ENCODE data around the gene PPIL6. TPM values are rescaled to one million over a fixed set of nuclear protein-coding genes. Genes with fewer than 3 reads are reported as not detected.

The PPIL6 gene
- total and polyA plus RNA-seq, 5 donors: 2.2 to 6.8 (median 3.7) TPM

DNA sequence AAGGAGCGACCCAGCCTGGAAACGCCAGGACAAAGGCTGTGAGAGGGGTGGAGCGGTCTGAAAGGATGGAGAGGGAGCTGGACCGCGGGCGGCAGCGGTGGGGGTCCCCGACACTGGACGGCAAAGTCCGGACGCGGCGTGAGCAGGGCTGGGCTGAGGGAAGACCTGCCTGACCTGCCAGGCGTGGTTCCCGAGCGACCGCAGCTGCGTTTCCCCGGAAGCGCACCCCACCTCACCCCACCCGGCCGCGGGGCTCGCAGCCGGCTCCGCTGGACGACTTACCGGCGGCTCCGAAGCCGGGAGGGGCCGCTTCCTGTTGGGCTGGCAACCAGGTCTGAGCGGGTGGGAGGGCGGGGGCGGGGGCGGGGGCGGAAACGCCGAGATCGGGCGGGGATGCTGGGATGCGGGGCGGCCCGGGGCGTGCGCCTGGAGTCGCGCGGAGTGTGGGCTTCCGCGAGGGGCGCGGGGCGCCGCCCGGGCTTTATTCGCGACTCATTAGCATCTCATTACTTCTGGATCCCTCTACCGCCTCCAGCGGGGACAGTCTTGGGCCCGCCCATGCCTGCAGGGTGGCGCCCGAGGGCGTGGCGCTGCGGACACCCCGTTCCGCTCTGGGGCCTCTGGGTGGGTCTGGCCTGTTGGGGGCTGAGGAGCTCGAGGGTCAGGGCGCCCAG, 15.1 kb upstream of the PPIL6 start, which contains the start of gene MICAL1:
Gene MICAL1, minus strand, starts transcription at position 336 of the 674 bp plus-strand sequence. CDS start 1,576 bp downstream, outside the sequence.
- intact Hi-C loops (cut with DNase I): no loop called here
- Histone ChIP-seq H3K4me1 (ENCODE audit: control insufficient read depth, insufficient read depth, low read length) (no peaks in the 10 kb centered on the region), H3K27me3 (ENCODE audit: control insufficient read depth, insufficient read depth) (no peaks in the 10 kb centered on the region), H3K27ac (ENCODE audit: low read length) (peak within 1 kb of the TSS; percentile 3), H3K9me3 (ENCODE audit: control insufficient read depth, low read length) (no peaks in the 10 kb centered on the region), H3K4me3 (ENCODE audit: low read length) (peak within 1 kb of the TSS; percentile 56)
- WGBS: under 1% methylated on average over 70 of the region's 70 CpGs
- peak; percentile 85 for ATAC-seq
- DNase-seq: peak; percentile 80 to 90 (median 89)

DNA sequence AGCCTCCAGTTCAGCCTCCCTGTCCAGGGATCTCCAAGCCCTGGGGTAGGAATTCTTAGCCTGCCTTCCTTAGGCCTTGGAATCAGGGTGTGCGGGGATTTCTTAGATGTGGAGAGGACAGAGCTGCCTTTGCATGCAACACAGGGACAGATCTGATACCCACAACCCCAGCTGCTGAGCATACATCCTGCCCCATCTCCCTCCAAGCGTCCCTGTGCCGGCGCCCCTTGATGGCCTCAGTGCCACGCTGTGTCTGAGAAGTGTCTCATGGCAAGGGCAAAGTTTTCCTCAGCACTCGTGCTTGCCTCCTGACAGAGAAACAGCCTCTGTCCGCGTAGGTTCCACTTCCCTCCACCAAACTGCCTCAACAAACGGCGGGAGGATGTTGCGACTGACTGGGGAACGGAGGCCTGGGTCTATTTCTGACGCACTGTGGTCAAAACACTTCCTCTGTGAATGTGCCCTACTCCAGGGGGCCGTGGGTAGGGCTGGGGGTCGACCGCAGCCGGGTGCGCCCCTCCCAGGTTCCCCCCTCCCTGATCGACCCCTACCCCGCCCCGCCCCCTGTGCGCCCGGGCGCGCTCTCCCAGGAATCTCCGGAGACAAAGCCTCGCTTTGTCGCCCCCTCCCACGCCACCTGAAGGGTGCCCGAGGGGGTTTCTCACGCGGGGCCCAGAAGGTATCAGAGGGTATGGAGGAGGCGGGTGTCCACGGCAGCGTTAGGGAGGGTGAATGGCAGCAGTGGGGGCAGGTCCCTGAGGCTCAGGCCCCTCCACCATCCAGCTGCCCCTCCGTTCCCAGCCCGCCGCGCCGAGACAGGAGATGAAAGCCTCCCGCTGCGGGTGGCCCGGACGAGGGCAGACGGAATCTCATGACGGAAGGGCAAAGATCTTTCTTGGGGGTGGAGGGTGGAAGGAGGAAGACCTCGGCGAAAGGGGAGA, 14.3 kb upstream of the PPIL6 start:
- Histone ChIP-seq H3K27ac (ENCODE audit: low read length) (peak overlapping the region; percentile 3), H3K9me3 (ENCODE audit: control insufficient read depth, low read length) (no peaks in the 10 kb centered on the region), H3K4me3 (ENCODE audit: low read length) (peak overlapping the region; percentile 56), H3K4me1 (ENCODE audit: control insufficient read depth, insufficient read depth, low read length) (no peaks in the 10 kb centered on the region), H3K27me3 (ENCODE audit: control insufficient read depth, insufficient read depth) (no peaks in the 10 kb centered on the region)
- WGBS: 7% methylated on average over 48 of the region's 48 CpGs
- intact Hi-C loops (cut with DNase I): no loop called here
- DNase-seq: peak in 1 of 3 donors; percentile 70
- peak; percentile 17 for ATAC-seq

DNA sequence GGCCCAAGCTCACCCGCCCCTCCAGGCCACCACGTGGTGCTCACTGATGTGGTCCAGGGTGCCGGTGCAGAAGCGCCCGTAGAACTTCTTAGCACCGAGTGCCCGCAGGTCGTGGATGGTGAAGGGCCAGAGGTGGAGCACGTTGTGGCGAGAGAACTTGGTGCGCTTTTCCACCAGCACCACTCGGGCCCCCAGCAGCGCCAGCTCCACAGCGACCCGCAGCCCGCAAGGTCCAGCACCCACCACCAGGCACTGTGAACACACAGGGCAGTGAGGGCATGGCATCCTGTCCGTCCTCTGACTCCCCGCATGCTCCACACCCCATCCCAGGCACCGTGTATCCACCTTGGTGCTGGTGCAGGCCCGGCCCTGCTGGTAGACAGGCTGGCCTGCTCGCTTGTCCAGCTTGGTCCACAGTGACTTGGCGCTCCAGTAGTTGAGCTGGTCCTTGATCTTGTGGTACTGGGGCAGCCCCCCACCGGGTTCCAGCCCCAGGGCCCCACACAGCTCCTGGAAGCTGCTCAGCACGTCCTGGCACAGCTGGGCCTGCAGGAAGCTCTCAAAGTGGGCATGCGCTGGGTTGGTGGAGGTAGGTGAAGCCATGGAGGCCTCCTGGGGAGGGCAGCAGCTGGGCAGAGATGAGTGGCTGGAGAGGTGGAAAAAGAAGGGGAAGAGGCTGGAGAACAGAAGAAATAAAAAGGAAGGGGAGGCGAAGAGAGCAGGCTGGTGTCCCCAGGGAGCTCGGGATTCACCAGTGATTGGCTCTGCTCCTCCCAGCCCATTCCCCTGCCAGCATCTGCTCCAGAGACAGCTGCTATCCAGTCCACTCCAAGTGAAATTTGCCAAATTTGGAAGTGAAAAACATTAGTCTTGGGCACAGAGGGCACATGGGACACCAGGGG, 13.4 kb upstream of the PPIL6 start:
- Histone ChIP-seq H3K27ac (ENCODE audit: low read length) (no peak overlapping the region), H3K4me1 (ENCODE audit: control insufficient read depth, insufficient read depth, low read length) (no peaks in the 10 kb centered on the region), H3K9me3 (ENCODE audit: control insufficient read depth, low read length) (no peaks in the 10 kb centered on the region), H3K27me3 (ENCODE audit: control insufficient read depth, insufficient read depth) (no peaks in the 10 kb centered on the region), H3K4me3 (ENCODE audit: low read length) (no peak overlapping the region)
- intact Hi-C loops (cut with DNase I): no loop called here
- ATAC-seq (no peak), DNase-seq (peak in 2 of 3 donors; percentile 49 to 71)
- WGBS: 92% methylated on average over 27 of the region's 27 CpGs

DNA sequence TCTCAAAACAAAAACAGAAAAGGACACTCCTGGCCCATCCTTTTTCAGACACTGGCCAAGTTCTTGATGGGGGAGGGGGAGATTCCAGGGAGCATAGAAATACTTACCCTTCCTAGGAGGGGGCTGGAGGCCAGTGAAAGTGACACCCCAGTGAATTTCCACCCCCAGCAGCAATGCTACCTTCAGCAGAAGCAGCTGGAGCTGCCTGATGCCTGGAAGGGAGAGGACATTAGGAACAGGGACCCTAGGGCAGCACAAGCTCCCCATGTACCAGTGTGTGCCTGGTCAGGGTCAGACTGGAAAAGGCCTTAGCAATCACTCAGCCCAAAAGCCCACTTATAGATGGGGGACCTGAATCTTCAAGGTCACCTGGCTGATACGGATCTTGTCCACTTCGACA, 12.7 kb upstream of the PPIL6 start:
- Histone ChIP-seq H3K4me1 (ENCODE audit: control insufficient read depth, insufficient read depth, low read length) (no peaks in the 10 kb centered on the region), H3K4me3 (ENCODE audit: low read length) (no peak overlapping the region), H3K9me3 (ENCODE audit: control insufficient read depth, low read length) (no peaks in the 10 kb centered on the region), H3K27me3 (ENCODE audit: control insufficient read depth, insufficient read depth) (no peaks in the 10 kb centered on the region), H3K27ac (ENCODE audit: low read length) (no peak overlapping the region)
- DNase-seq (no peak), ATAC-seq (no peak)
- intact Hi-C loops (cut with DNase I): no loop called here
- 91% methylated on average over 2 of the region's 2 CpGs for WGBS

DNA sequence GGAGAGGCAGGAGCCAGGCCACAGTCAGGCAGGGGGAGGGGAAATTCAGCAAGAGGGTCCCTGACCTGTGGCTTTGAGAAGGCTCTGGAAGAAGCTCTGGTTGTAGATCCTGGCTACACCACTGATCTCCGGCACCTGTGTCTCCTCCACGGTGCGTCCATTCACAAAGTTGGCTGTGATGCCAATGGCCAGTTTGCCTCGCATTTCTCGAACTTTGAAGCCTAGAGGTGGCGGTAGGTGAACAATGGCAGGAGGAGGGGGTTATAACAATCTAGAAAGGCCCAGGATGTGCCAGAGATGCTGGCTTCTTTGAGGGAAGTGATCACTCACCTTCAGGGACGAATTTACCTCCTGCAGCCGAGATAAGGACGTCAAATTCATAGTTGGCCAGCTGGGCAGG, 11.8 kb upstream of the PPIL6 start:
- no peak for DNase-seq
- no peaks in the 10 kb centered on the region for H3K4me1 ChIP-seq (ENCODE audit: control insufficient read depth, insufficient read depth, low read length)
- no peak overlapping the region for H3K4me3 ChIP-seq (ENCODE audit: low read length)
- H3K9me3 ChIP-seq (ENCODE audit: control insufficient read depth, low read length): no peaks in the 10 kb centered on the region
- ATAC-seq: no peak
- intact Hi-C loops (cut with DNase I): no loop called here
- no peak overlapping the region for H3K27ac ChIP-seq (ENCODE audit: low read length)
- 90% methylated on average over 9 of the region's 9 CpGs for WGBS
- no peaks in the 10 kb centered on the region for H3K27me3 ChIP-seq (ENCODE audit: control insufficient read depth, insufficient read depth)

DNA sequence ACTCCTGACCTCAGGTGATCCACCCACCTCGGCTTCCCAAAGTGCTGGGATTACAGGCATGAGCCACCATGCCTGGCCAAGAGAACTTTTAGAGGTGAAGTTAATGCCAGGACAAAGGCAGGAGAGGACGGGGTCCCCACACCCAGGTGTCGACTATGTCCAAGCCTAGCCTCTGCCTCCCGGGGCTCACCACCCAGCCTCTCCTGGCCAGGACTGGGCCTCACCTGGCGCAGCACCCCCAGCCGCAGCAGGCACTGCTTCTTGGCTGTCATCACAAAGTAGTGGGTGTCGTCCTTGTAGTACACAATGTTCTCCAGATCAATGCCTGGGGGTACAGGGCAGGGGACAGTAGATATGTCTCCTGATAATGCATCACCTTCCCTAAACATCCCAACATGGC, 10.9 kb upstream of the PPIL6 start:
- DNase-seq (no peak), ATAC-seq (no peak)
- H3K9me3 ChIP-seq (ENCODE audit: control insufficient read depth, low read length): no peaks in the 10 kb centered on the region
- H3K27me3 ChIP-seq (ENCODE audit: control insufficient read depth, insufficient read depth): no peaks in the 10 kb centered on the region
- H3K4me3 ChIP-seq (ENCODE audit: low read length): no peak overlapping the region
- WGBS: 96% methylated on average over 7 of the region's 7 CpGs
- H3K4me1 ChIP-seq (ENCODE audit: control insufficient read depth, insufficient read depth, low read length): no peaks in the 10 kb centered on the region
- intact Hi-C loops (cut with DNase I): no loop called here
- no peak overlapping the region for H3K27ac ChIP-seq (ENCODE audit: low read length)

- Histone ChIP-seq H3K27ac (ENCODE audit: low read length) (no peak overlapping the region), H3K4me1 (ENCODE audit: control insufficient read depth, insufficient read depth, low read length) (no peaks in the 10 kb centered on the region), H3K27me3 (ENCODE audit: control insufficient read depth, insufficient read depth) (no peaks in the 10 kb centered on the region), H3K9me3 (ENCODE audit: control insufficient read depth, low read length) (no peaks in the 10 kb centered on the region), H3K4me3 (ENCODE audit: low read length) (no peak overlapping the region)
- intact Hi-C loops (cut with DNase I): no loop called here
- ATAC-seq (no peak), DNase-seq (no peak)
- WGBS: 80% methylated on average over 3 of the region's 3 CpGs
Observed at GRCh38 chr6:109450801-109451200, 10.4 kb upstream of the PPIL6 start.

GRCh38 chr6:109449795-109450673, 9.6 kb upstream of the PPIL6 start:
- intact Hi-C loops (cut with DNase I): no loop called here
- ATAC-seq (no peak), DNase-seq (peak in 1 of 3 donors; percentile 60)
- WGBS: 84% methylated on average over 16 of the region's 16 CpGs
- H3K27me3 ChIP-seq (ENCODE audit: control insufficient read depth, insufficient read depth): no peaks in the 10 kb centered on the region
- H3K4me3 ChIP-seq (ENCODE audit: low read length): no peak overlapping the region
- no peak overlapping the region for H3K27ac ChIP-seq (ENCODE audit: low read length)
- H3K9me3 ChIP-seq (ENCODE audit: control insufficient read depth, low read length): no peaks in the 10 kb centered on the region
- no peaks in the 10 kb centered on the region for H3K4me1 ChIP-seq (ENCODE audit: control insufficient read depth, insufficient read depth, low read length)

- 87% methylated on average over 19 of the region's 19 CpGs for WGBS
Observed at GRCh38 chr6:109449064-109449794, 8.8 kb upstream of the PPIL6 start.

More at GRCh38 chr6:109449064-109449794, 8.8 kb upstream of the PPIL6 start:
- intact Hi-C loops (cut with DNase I): no loop called here
- no peak overlapping the region for H3K27ac ChIP-seq (ENCODE audit: low read length)
- H3K4me1 ChIP-seq (ENCODE audit: control insufficient read depth, insufficient read depth, low read length): no peaks in the 10 kb centered on the region
- DNase-seq (peak in 1 of 3 donors; percentile 50), ATAC-seq (no peak)
- no peak overlapping the region for H3K4me3 ChIP-seq (ENCODE audit: low read length)
- no peaks in the 10 kb centered on the region for H3K27me3 ChIP-seq (ENCODE audit: control insufficient read depth, insufficient read depth)
- no peaks in the 10 kb centered on the region for H3K9me3 ChIP-seq (ENCODE audit: control insufficient read depth, low read length)
